Fibroblast of the aortic adventitia (primary cell): ENCODE measurements around the gene VPS9D1. TPM values are rescaled to one million over a fixed set of nuclear protein-coding genes. Genes with fewer than 3 reads are reported as not detected.
"Not testable (repeated sequence)": the region's sequence is repeated elsewhere in the genome, so short reads cannot be mapped to it uniquely, and the experiment has no call there.

ENCODE experiments used
- DNase-seq: peaks from one replicate; pipeline ENCODE4 v3.0.0-alpha.2; 2010; ENCODE audit warnings: low read depth
- H3K4me3 ChIP-seq: 2 replicates; pipeline ENCODE4 v1.5.1; 2011; ENCODE audit warnings: low read depth, mild to moderate bottlenecking, control low read depth, low read length, moderate library complexity
- total RNA-seq: library from RNA; depleted of rRNA; stranded (reverse); fragments of >200 nt; gene quantifications from 2 replicates; pipeline ENCODE4 v1.2.3, GENCODE V29; 2012; ENCODE audit warnings: low replicate concordance
- TF ChIP-seq, protein P1 (sequence below): IDR thresholded peaks from 2 replicates; pipeline ENCODE4 v1.5.1; 2011; ENCODE audit warnings: mild to moderate bottlenecking, low read length, control low read depth, inconsistent platforms; ENCODE audit not compliant: insufficient read depth

Gene VPS9D1
- total RNA-seq, 1 donor, result 11.3 TPM

DNA sequence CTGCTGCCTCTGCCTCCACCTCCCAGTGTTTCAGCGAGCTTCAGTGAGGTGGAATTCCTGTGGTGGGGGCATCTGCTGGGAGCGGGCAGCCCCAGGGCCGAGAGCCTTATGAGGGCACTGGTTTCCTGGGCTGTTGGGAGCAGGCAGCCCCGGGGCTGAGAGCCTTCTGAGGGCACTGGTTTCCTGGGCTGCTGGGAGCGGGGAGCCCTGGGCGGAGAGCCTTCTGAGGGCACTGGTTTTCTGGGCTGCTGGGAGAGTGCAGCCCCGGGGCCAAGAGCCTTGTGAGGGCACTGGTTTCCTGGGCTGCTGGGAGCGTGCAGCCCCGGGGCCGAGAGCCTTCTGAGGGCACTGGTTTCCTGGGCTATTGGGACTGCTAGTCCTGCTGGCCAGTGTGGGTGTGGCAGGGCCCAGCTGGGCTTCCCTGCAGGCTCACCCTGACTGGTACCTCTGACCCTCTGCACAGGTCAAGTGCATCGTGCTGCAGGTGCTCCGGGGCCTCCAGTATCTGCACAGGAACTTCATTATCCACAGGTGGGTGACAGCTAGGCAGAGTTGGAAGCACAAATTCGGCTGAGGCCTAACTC is 28.6 kb downstream of the VPS9D1 start:
- DNase-seq, result no peak
- H3K4me3 ChIP-seq, result no peak overlapping the region
- TF ChIP-seq, protein P1, sequence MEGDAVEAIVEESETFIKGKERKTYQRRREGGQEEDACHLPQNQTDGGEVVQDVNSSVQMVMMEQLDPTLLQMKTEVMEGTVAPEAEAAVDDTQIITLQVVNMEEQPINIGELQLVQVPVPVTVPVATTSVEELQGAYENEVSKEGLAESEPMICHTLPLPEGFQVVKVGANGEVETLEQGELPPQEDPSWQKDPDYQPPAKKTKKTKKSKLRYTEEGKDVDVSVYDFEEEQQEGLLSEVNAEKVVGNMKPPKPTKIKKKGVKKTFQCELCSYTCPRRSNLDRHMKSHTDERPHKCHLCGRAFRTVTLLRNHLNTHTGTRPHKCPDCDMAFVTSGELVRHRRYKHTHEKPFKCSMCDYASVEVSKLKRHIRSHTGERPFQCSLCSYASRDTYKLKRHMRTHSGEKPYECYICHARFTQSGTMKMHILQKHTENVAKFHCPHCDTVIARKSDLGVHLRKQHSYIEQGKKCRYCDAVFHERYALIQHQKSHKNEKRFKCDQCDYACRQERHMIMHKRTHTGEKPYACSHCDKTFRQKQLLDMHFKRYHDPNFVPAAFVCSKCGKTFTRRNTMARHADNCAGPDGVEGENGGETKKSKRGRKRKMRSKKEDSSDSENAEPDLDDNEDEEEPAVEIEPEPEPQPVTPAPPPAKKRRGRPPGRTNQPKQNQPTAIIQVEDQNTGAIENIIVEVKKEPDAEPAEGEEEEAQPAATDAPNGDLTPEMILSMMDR, result no peak

DNA sequence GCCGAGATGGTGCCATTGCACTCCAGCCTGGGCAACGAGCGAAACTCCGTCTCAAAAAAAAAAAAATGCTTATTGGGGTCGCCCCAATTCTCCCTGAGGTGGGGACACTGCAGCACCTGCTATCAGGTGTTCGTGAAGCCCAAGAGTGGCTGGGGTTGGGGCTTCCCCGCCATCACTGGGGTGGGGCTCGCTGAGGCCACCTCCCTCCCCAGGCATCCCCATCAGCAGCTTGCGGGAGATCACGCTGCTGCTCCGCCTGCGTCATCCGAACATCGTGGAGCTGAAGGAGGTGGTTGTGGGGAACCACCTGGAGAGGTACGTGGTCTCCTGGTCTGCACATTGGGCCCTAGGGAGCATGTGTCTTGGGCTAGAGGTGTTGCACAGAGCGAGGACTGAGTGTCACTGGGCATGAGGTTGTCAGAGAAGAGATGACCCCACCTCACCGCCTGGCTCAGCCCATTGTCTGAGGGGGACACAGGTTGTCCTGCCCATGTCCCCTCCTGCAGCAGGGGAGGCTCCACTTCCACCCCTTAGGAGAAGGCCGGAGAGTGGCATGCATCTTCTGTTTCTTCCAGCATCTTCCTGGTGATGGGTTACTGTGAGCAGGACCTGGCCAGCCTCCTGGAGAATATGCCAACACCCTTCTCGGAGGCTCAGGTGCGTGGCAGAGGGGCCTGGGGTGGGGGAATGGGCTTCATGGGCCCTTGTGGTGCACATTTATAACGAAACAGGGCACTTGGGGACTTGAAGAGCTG is 29.3 kb downstream of the VPS9D1 start:
- TF ChIP-seq, protein P1, result no peak
- no peak overlapping the region for H3K4me3 ChIP-seq
- DNase-seq, result no peak

DNA sequence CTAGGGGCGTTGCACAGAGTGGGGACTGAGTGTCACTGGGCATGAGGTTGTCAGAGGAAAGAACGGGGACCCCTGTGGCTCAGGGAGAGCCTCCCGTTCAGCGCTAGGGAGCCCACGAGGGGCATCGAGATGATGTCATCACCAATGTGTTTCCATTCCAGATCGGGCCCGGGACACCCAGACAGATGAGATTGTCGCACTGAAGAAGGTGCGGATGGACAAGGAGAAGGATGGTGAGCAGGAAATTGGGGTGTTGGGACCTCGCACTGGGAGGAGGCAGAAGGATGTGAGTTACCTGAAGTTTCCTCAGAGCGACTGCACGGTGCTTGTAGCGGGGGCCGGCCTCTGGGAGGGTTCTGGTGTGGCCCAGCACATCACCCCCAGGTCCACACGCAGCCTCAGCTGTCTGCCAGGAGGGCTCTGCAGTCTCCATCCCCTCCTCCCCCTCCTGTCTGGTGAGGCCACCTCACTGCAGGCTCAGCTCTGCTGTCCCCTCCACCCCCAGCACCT is 30.3 kb downstream of the VPS9D1 start:
- no peak for DNase-seq
- no peak overlapping the region for H3K4me3 ChIP-seq
- TF ChIP-seq, protein P1, result no peak

DNA sequence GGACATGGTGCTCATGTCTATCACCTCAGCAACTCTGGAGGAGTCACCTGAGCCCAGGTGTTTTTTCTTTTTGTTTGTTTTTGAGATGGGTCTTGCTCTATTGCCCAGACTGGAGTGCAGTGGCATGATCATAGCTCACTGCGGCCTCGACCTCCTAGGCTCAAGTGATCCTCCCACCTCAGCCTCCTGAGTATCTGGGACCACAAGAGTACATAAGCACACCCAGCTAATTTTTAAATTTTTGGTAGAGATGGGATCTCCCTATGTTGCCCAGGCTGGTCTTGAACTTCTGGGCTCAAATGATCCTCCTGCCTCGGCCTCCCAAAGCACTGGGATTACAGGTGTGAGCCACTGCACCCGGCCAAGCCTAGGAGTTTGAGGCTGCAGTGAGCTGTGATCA is 31.1 kb downstream of the VPS9D1 start:
- H3K4me3 ChIP-seq, DNase-seq: not testable (repeated sequence)

DNA sequence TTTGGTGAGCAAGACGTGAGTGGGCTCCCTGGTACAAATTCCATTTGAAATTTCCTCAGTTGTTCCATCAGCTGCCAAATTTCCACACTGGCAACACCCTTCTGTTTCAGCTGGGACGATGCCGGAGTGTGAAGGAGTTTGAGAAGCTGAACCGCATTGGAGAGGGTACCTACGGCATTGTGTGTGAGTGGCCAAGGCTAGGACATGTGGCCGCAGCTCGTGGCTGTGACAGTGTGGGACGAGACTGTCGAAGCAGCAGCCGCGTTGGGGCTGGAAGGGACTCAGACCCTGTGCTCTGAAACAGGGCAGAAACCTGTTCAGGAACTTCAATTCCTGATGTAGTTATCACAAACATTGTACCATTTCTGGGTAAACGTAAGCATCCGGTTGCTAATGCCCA is 31.6 kb downstream of the VPS9D1 start:
- no peak overlapping the region for H3K4me3 ChIP-seq
- no peak for DNase-seq
- TF ChIP-seq, protein P1, result no peak

DNA sequence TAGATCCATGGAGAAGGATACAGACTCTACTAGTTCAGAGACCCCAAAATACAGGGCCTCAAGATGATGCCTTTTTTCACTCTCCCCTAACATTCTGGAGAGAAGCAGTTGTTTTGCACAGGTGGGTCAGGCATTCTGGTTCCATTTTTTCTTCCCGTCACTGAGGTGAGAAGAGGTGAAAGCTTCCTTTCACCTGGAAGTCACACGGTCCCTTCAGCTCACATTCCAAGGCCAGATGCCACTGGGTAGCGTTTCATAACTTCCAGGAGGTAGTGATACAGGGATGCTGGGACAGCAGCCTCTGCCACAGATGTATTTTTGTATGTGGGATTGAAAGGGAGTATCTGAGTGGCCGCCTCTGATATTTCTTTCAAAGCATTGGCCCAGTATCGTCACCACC is 32.3 kb downstream of the VPS9D1 start:
- TF ChIP-seq, protein P1, result no peak
- DNase-seq, result no peak
- no peak overlapping the region for H3K4me3 ChIP-seq

DNA sequence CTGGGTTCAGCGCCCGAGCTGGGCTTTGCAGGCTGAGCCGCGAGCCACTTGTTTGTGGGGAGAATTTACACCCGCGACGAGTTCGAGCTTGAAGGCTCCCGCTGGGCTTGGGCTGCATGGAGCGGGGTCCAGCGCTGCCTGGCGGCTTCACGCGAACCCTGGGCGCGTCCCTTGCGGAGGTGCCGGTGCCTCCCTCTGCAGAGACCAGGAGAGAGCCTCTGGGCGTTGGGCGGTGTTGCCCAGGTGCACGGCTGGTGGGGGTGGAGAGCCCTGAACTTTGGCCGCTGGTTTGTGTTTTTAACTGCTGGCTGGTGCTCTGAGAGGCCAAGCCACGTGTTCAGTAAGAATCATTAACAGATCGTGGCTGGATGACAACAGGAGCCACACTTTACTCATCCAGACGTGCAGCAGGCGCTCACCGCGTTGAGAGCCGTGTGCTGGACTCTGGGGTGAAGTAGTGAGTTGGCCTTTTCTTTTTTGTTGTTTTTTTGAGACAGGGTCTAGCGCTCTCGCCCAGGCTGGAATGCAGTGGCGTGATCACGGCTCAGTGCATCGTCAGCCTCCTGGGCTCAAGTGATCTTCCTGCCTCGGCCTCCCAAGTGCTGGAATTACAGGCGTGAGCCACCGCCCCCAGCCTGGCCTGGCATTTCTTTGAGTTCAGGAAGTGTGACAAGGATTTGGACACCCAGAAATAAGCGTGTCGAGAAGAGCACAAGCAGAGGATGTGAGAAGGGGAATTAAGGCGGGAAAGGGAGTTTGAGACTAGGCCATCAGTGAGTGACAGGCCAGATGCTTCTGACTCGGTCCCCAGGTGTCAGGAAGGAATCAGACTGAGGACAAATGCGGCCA is 33.4 kb downstream of the VPS9D1 start:
- peak; percentile 22 for DNase-seq
- H3K4me3 ChIP-seq, result peak overlapping the region; percentile 92
- TF ChIP-seq, protein P1, result no peak
